Activated T-cell treated with anti-CD3 and anti-CD28 coated beads, Interleukin-2, amount 50 U/mL, for 72 hours (primary cell): ENCODE data around the gene MNDA. TPM values are rescaled to one million over a fixed set of nuclear protein-coding genes. Genes with fewer than 3 reads are reported as not detected.

Experiments
- ATAC-seq, 2 donors: fragments of 150-1000 bp; cut with Tn5 transposase; replicated peaks in 1 of 2; 2 replicates each; pipeline ENCODE4 v1.10.0; 2021; ENCODE audit warnings: moderate library complexity in 2 of 2, mild to moderate bottlenecking in 1 of 2
- DNase-seq, 2 donors: peaks; one replicate each; pipeline ENCODE4 v3.0.0; 2021 to 2022; ENCODE audit warnings: mixed read lengths in 1 of 2
- H3K27ac Mint-ChIP-seq: one replicate; pipeline ENCODE4 v1.8.0; 2022; ENCODE audit warnings: mild to moderate bottlenecking, moderate library complexity, mixed read lengths
- H3K27me3 Mint-ChIP-seq: one replicate; pipeline ENCODE4 v1.8.0; 2022; ENCODE audit warnings: low read depth, mixed read lengths
- H3K36me3 Mint-ChIP-seq, 2 donors: one replicate each; pipeline ENCODE4 v1.8.0; 2022; ENCODE audit warnings: mixed read lengths in 2 of 2, mild to moderate bottlenecking in 1 of 2; ENCODE audit not compliant: insufficient read depth in 2 of 2
- H3K4me1 Mint-ChIP-seq: one replicate; pipeline ENCODE4 v1.8.0; 2022; ENCODE audit warnings: low read depth, mixed read lengths
- H3K4me3 Mint-ChIP-seq, 2 donors: one replicate each; pipeline ENCODE4 v1.8.0; 2022; ENCODE audit warnings: mild to moderate bottlenecking in 2 of 2, mixed read lengths in 2 of 2, moderate library complexity in 2 of 2
- H3K9me3 Mint-ChIP-seq, 2 donors: one replicate each; pipeline ENCODE4 v1.8.0; 2022; ENCODE audit warnings: mixed read lengths in 2 of 2
- total RNA-seq, 2 donors: library from RNA; stranded (reverse); gene quantifications; one replicate each; pipeline ENCODE4 v1.2.3, GENCODE V29; 2022

The MNDA gene
- total RNA-seq, 2 donors from 2014 or later, result not detected

DNA sequence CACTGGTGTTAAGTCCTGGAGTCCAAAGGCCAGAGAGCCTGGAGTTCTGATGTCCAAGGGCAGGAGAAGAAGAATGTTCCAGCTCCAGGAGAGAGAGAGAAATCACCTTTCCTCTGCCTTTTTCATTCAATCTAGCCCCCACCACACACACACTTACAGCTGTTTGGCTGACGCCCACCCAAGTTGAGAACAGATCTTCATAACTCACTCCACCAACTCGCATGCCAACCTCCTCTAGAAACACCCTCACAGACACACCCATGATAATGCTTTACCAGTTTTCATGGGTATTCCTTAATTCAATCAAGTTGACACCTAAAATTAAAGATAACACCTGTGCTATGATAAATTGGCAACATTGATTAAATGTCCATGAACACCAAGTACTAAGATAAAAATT lies 42.0 kb downstream of the MNDA start:
- peaks cover 0 to 3% of the 10 kb centered on the region in 2 donors for H3K36me3 Mint-ChIP-seq
- ATAC-seq (no peak), DNase-seq (no peak)
- H3K27ac Mint-ChIP-seq, result no peak overlapping the region
- H3K27me3 Mint-ChIP-seq, result peaks cover 20% of the 10 kb centered on the region
- H3K9me3 Mint-ChIP-seq, result peaks cover 0 to 4% of the 10 kb centered on the region in 2 donors
- H3K4me1 Mint-ChIP-seq, result no peaks in the 10 kb centered on the region
- H3K4me3 Mint-ChIP-seq, result no peak overlapping the region

DNA sequence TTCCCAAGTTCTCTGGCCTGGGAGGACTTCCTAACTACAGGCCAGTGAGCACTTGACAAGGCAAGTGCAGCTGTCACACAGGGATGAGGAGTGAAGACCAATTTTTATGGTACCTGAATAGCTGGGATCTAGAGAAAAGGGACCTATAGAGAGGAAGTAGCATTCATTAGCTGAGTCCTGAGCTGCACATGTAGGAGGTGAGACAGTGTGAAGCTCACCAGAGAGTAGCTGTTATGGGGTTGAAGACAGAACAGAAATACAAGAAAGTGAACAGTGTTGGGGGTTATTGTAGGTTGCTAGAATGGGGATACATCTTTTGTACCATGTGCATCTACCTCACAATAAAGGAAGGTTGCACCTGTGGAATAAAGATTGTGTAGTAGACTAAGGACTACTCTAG lies 62.5 kb downstream of the MNDA start:
- H3K9me3 Mint-ChIP-seq, result peaks cover 0 to 4% of the 10 kb centered on the region in 2 donors
- no peak overlapping the region for H3K4me3 Mint-ChIP-seq
- H3K36me3 Mint-ChIP-seq, result peaks cover 2 to 5% of the 10 kb centered on the region in 2 donors
- H3K27ac Mint-ChIP-seq, result no peak overlapping the region
- ATAC-seq (no peak), DNase-seq (no peak)
- H3K4me1 Mint-ChIP-seq, result no peaks in the 10 kb centered on the region
- H3K27me3 Mint-ChIP-seq, result no peaks in the 10 kb centered on the region

DNA sequence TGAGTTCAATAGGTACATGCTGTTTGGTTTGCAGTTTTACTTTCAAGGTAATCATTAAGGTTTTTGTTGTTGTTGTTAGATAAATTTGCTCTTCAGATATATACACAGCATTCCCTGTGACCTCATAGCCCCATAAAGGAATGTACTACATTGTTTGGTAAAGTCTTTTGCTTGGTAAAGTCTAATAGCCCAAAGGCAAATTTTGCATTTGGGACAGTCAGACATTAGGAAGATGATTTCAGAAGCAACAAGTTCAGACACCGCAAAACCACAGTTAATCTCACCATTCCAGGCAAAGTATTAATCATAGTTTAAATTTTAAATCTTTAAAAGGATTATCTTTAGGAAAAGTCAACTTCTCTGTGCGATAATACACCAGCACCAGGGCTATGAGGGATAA lies 67.6 kb downstream of the MNDA start:
- H3K4me3 Mint-ChIP-seq, result no peak overlapping the region
- H3K36me3 Mint-ChIP-seq, result peaks cover 2 to 4% of the 10 kb centered on the region in 2 donors
- peaks cover 5% of the 10 kb centered on the region for H3K4me1 Mint-ChIP-seq
- DNase-seq (no peak), ATAC-seq (no peak)
- peaks cover 0 to under 1% of the 10 kb centered on the region in 2 donors for H3K9me3 Mint-ChIP-seq
- H3K27ac Mint-ChIP-seq, result no peak overlapping the region
- H3K27me3 Mint-ChIP-seq, result peaks cover 18% of the 10 kb centered on the region

Other genes starting within 250 kb of the MNDA start
- gene OR10Z1, start 226.1 kb upstream of the MNDA start, total RNA-seq, result not detected
- not detected for gene SPTA1, start 144.6 kb upstream of the MNDA start, total RNA-seq
- gene OR6K2, start 130.7 kb upstream of the MNDA start, total RNA-seq, result not detected
- not detected for gene OR6K3, start 110.6 kb upstream of the MNDA start, total RNA-seq
- gene OR6K6, start 76.6 kb upstream of the MNDA start, total RNA-seq, result not detected
- gene OR6N1, start 59.2 kb upstream of the MNDA start, total RNA-seq, result not detected
- gene OR6N2, start 50.1 kb upstream of the MNDA start, total RNA-seq, result not detected
- 10 to 100 TPM; 11.5 to 23.0 TPM for gene PYHIN1, start 100.2 kb downstream of the MNDA start, total RNA-seq
- gene IFI16, start 178.6 kb downstream of the MNDA start, total RNA-seq, result 100 to 1,000 TPM; 311 to 326 TPM
- gene AIM2, start 245.4 kb downstream of the MNDA start, total RNA-seq, result 100 to 1,000 TPM in 1 of 2 donors, 10 to 100 TPM in 1; 37.6 to 103 TPM